Ovary (tissue), 9 donors: ENCODE data around the gene ZNF768. TPM values are rescaled to one million over a fixed set of nuclear protein-coding genes. Genes with fewer than 3 reads are reported as not detected.

Experiments
- DNase-seq, 5 donors: peaks; one replicate each; pipeline ENCODE4 v3.0.0-alpha.2; 2019 to 2020
- H3K27ac ChIP-seq, 2 donors: fragments of 200-600 bp; one replicate each; pipeline versions ENCODE4 v1.5.1 to v1.8.0; 2019 to 2022
- H3K27me3 ChIP-seq: fragments of 200-600 bp; one replicate; pipeline ENCODE4 v1.8.0; 2022
- H3K36me3 ChIP-seq: fragments of 200-600 bp; sonication (generic); one replicate; pipeline ENCODE4 v1.5.1; 2019
- H3K4me1 ChIP-seq: one replicate; pipeline ENCODE4 v1.8.1; 2013; ENCODE audit warnings: mild to moderate bottlenecking, moderate library complexity; ENCODE audit not compliant: insufficient read depth
- H3K4me3 ChIP-seq: fragments of 200-600 bp; sonication (generic); one replicate; pipeline ENCODE4 v1.5.1; 2017
- H3K9me3 ChIP-seq, 2 donors: fragments of 200-600 bp in 1 of 2; sonication (generic) in 1 of 2; one replicate each; pipeline versions ENCODE4 v1.5.1 to v1.8.1; 2013 to 2019; ENCODE audit warnings: mild to moderate bottlenecking in 1 of 2, moderate library complexity in 1 of 2
- EP300 ChIP-seq: sonication (generic); formaldehyde crosslinking; IDR thresholded peaks from one replicate; pipeline ENCODE4 v1.6.1; 2017; ENCODE audit warnings: antibody characterized with exemption
- POLR2A ChIP-seq: fragments of 450-650 bp; IDR thresholded peaks from one replicate; pipeline ENCODE4 v1.6.1; 2017; ENCODE audit warnings: antibody characterized with exemption, mild to moderate bottlenecking, moderate library complexity
- WGBS, 3 donors: extraction: QIAGEN DNeasy Blood & Tissue Kit in 1 of 3; methylation state at CpG; one replicate each; pipeline versions ENCODE4 v1.1.5 to v1.1.7; 2013 to 2017; 5-methylcytosine and 5-hydroxymethylcytosine counted together
- intact Hi-C, 4 donors: fragments of 100-400 bp; cut with DNase I; formaldehyde crosslinking; loops; one replicate each; pipeline versions ENCODE4 v1.11.0 to v1.15.1; 2022 to 2023
- polyA plus RNA-seq, 2 donors: library from polyadenylated mRNA; stranded (reverse); fragments of 200-250 nt in 1 of 2; fragments of 350-450 nt in 1 of 2; fragmentation: Illumina TruSeq in 1 of 2; extraction: RNeasy Lipid Tissue Mini Kit (QIAGEN cat#74804) in 1 of 2; gene quantifications; one replicate each; pipeline ENCODE4 v1.2.3, GENCODE V29; 2013 to 2014
- total RNA-seq, 7 donors: library from RNA; depleted of rRNA in 2 of 7; stranded (reverse); fragments of >200 nt in 2 of 7; fragmentation: NEBNext Ultra II Directional in 3 of 7; extraction: Animal tissue kit (Norgen Biotek cat#: 25700) in 3 of 7; gene quantifications; one replicate each; pipeline versions ENCODE4 v1.1.0 to v1.2.4, GENCODE V29; 2016 to 2023
- TF ChIP-seq, protein P1 (sequence below), 3 donors: fragments of 450-650 bp in 2 of 3; fragments of 200-600 bp in 1 of 3; IDR thresholded peaks; one replicate each; pipeline versions ENCODE4 v1.5.1 to v1.8.0; 2016 to 2022; ENCODE audit warnings: antibody characterized with exemption in 3 of 3, mild to moderate bottlenecking in 1 of 3
- donor health status: DM: no; HTN: no; CAD: no; lungs with moderate emphysema.
- donor health status: DM: no; HTN: no; CAD: no.
- donor health status: Bipolar disorder and iron deficiency.
- donor health status: DM: yes; HTN: yes; CAD: no.
- donor health status: DM: no; HTN: no; CAD: no.
- donor health status: DM: yes; HTN: yes; CAD: no.

Gene ZNF768
- total and polyA plus RNA-seq, 9 donors = 12.4 to 43.2 (median 38.6) TPM

DNA sequence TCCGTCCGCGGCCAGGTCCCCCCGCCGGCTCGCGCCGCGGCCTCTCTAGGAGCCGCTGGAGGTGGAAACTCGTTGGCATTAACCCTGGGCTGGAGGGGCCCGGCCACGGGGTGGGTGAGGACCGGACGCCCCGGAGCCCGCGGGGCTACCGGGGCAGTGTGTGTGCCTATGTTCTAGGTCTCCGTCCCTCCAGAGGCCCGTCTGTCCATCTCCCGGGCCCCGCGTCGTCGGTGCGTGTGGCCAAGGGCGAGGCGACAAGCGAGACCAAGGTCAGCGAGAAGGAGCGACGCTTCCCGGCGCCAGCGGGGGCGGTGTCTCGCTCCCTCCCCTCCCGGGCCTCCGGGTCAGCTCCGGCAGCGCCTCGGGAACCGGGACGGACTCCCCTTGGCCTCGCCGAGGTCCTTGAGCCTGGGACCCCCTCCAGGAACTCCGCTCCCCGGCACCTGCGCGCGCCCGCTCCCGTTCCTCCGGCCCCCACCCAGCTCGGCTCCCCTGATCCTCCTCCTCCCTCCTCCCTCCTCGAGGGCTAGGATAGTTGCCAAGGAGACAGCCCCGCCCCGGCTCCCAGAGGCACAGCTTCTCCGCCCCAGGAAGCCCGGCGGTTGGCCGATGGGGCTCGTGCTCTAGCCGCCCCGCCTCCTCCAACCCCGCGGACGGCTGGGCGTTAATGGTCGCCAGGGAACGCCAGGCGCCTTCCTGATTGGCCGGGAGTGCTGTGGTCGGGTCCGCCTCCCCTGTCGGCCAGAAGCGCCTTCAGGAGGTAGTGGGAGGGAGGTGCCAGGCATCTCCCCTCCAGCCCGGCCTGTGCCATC lies 663 bp upstream of the ZNF768 start:
- peak overlapping the region; percentile 68 for H3K4me3 ChIP-seq
- WGBS, 3 donors = 0 to 1% (median 1%) methylated on average over 66 to 79 of the region's 79 CpGs
- H3K36me3 ChIP-seq = no peaks in the 10 kb centered on the region
- TF ChIP-seq EP300 (no peak), POLR2A (peak; percentile 68)
- TF ChIP-seq, protein P1, sequence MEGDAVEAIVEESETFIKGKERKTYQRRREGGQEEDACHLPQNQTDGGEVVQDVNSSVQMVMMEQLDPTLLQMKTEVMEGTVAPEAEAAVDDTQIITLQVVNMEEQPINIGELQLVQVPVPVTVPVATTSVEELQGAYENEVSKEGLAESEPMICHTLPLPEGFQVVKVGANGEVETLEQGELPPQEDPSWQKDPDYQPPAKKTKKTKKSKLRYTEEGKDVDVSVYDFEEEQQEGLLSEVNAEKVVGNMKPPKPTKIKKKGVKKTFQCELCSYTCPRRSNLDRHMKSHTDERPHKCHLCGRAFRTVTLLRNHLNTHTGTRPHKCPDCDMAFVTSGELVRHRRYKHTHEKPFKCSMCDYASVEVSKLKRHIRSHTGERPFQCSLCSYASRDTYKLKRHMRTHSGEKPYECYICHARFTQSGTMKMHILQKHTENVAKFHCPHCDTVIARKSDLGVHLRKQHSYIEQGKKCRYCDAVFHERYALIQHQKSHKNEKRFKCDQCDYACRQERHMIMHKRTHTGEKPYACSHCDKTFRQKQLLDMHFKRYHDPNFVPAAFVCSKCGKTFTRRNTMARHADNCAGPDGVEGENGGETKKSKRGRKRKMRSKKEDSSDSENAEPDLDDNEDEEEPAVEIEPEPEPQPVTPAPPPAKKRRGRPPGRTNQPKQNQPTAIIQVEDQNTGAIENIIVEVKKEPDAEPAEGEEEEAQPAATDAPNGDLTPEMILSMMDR (IDR thresholded peaks at IDR 0.05) = peak in 2 of 3 donors; percentile 51 to 55
- peak overlapping the region; percentile 96 to 97 for H3K27ac ChIP-seq
- intact Hi-C loops = loop anchor here in 2 of 4 donors (10.0 kb wide), 2 partner anchors 92 to 442 kb away; partner anchors contain the start of gene DCTPP1 (in 1 of the 2)
- H3K4me1 ChIP-seq = peaks cover 4% of the 10 kb centered on the region
- H3K27me3 ChIP-seq = no peaks in the 10 kb centered on the region
- DNase-seq = peak; percentile 99
- no peaks in the 10 kb centered on the region for H3K9me3 ChIP-seq

DNA sequence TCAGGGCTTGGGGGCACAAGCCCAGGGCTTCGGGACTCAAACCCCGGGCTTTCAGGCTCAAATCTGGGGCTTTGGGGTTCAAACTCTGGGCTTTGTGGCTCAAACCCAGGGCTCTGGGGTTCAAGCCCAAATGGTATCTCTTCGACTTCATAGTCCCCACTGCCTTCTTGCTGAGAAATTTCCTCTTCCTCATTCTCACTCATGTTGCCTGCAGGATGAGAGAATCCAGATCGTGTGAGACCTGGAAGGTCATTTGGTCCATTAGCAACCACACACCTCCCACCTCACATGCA lies 576 bp downstream of the ZNF768 start:
- Histone ChIP-seq H3K27me3 (no peaks in the 10 kb centered on the region), H3K36me3 (no peaks in the 10 kb centered on the region), H3K27ac (peak overlapping the region in 1 of 2 donors; percentile 97), H3K4me3 (peak overlapping the region; percentile 68), H3K9me3 (no peaks in the 10 kb centered on the region), H3K4me1 (peaks cover 4% of the 10 kb centered on the region)
- peak in 1 of 5 donors; percentile 35 for DNase-seq
- WGBS, 3 donors = 56 to 65% (median 65%) methylated on average over 4 of the region's 4 CpGs
- intact Hi-C loops = loop anchor here in 2 of 4 donors (10.0 kb wide), 2 partner anchors 91 to 441 kb away; partner anchors contain the start of gene DCTPP1 (in 1 of the 2)
- TF ChIP-seq, protein P1 (IDR thresholded peaks at IDR 0.05) = no peak
- TF ChIP-seq EP300 = no peak

DNA sequence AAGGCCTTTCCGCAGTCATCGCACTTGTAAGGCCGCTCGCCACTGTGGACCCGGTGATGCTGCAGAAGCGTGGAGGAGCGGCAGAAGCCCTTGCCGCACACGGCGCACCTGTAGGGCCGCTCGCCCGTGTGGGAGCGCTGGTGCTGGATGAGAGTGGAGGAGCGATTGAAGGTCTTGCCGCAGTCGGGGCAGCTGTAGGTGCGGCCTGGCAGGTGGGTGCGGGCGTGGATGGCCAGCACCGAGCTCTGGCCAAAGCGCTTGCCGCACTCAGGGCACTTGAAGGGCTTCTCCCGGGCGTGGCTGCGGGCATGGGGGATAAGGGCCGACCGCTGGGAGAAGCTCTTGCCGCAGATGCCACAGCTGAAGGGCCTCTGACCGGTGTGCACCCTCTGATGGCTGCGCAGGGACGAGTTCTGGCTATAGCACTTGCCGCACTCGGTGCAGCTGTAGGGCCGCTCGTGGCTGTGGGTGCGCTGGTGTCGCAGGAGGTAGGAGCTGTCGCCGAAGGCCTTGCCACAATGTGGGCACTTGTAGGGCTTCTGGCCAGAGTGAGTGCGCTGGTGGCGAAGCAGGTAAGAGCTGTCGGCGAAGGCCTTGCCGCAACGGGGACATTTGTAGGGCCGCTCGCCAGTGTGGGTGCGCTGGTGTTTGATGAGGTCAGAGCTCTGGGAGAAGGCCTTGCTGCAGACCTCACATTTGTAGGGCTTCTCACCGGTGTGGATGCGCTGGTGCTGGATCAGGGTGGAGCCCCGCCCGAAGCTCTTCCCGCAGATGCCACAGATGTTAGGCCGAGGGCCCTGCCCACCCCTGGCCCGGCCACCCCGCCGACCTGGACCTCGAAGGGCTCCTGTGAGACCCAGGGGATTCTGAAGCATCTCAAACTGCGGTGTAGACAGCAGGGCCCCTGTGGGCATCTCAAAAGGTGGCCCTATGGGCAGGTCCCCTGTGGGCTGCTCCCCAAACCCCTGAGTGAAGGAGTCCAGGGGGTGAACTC lies 1.5 kb downstream of the ZNF768 start:
- DNase-seq = peak in 4 of 5 donors; percentile 28 to 58 (median 49)
- WGBS, 3 donors = 91 to 93% (median 91%) methylated on average over 59 to 60 of the region's 60 CpGs
- intact Hi-C loops = loop anchor here in 3 of 4 donors (5.0 to 10.0 kb wide), 3 partner anchors 88 to 440 kb away; partner anchors contain the start of gene DCTPP1 (in 1 of the 3)
- Histone ChIP-seq H3K9me3 (no peaks in the 10 kb centered on the region), H3K4me1 (peaks cover 4% of the 10 kb centered on the region), H3K27me3 (no peaks in the 10 kb centered on the region), H3K36me3 (no peaks in the 10 kb centered on the region), H3K4me3 (no peak overlapping the region), H3K27ac (no peak overlapping the region)
- TF ChIP-seq, protein P1 (IDR thresholded peaks at IDR 0.05) = no peak
- TF ChIP-seq EP300 (no peak), POLR2A (no peak)
